Upper lobe of left lung (tissue), 6 donors: ENCODE results near the gene MTMR12. TPM values are rescaled to one million over a fixed set of nuclear protein-coding genes. Genes with fewer than 3 reads are reported as not detected.

Experiments
- ATAC-seq, 2 donors: fragments of 200-7000 bp; cut with Tn5 transposase; one replicate each; pipeline ENCODE4 v1.9.1; 2022; ENCODE audit warnings: mild to moderate bottlenecking in 2 of 2, moderate library complexity in 2 of 2; ENCODE audit not compliant: low FRiP score in 2 of 2
- DNase-seq, 2 donors: peaks; one replicate each; pipeline ENCODE4 v3.0.0-alpha.2; 2019 to 2020
- H3K27ac ChIP-seq, 4 donors: fragments of 200-600 bp; sonication (generic); one replicate each; pipeline ENCODE4 v1.5.1; 2016 to 2019
- H3K27me3 ChIP-seq, 4 donors: fragments of 200-600 bp; sonication (generic); one replicate each; pipeline ENCODE4 v1.5.1; 2017 to 2019
- H3K36me3 ChIP-seq, 4 donors: fragments of 200-600 bp; sonication (generic); one replicate each; pipeline ENCODE4 v1.5.1; 2016 to 2019
- H3K4me1 ChIP-seq, 4 donors: fragments of 200-600 bp; sonication (generic); one replicate each; pipeline ENCODE4 v1.5.1; 2018 to 2019
- H3K4me3 ChIP-seq, 4 donors: fragments of 200-600 bp; sonication (generic); one replicate each; pipeline ENCODE4 v1.5.1; 2017 to 2019; ENCODE audit warnings: mild to moderate bottlenecking in 2 of 4, moderate library complexity in 1 of 4
- H3K9me3 ChIP-seq, 4 donors: fragments of 200-600 bp; sonication (generic); one replicate each; pipeline ENCODE4 v1.5.1; 2018 to 2019
- EP300 ChIP-seq, 4 donors: sonication (generic); formaldehyde crosslinking; IDR thresholded peaks; one replicate each; pipeline ENCODE4 v1.5.1; 2017; ENCODE audit warnings: antibody characterized with exemption in 4 of 4, control low read depth in 2 of 4
- POLR2A ChIP-seq, 4 donors: fragments of 450-650 bp; IDR thresholded peaks; one replicate each; pipeline ENCODE4 v1.5.1; 2016 to 2017; ENCODE audit warnings: antibody characterized with exemption in 4 of 4, mild to moderate bottlenecking in 2 of 4
- POLR2AphosphoS5 ChIP-seq, 2 donors: sonication (generic); formaldehyde crosslinking; IDR thresholded peaks; one replicate each; pipeline ENCODE4 v1.5.1; 2017; ENCODE audit warnings: antibody characterized with exemption in 2 of 2
- WGBS, 2 donors: methylation state at CpG; one replicate each; pipeline ENCODE4 v1.1.5; 2017 to 2018; 5-methylcytosine and 5-hydroxymethylcytosine counted together
- small RNA-seq, 4 donors: library from RNA; depleted of rRNA; stranded (forward); fragments of <200 nt; gene quantifications; one replicate each; pipeline ENCODE3, GENCODE V24; 2016
- total RNA-seq, 6 donors: library from RNA; depleted of rRNA in 4 of 6; stranded (reverse); fragments of >200 nt in 4 of 6; gene quantifications; one replicate each; pipeline versions ENCODE4 v1.1.0 to v1.2.1, GENCODE V29; 2016 to 2021
- TF ChIP-seq, protein P1 (sequence below), 6 experiments: fragments of 450-650 bp in 4 of 6; fragments of 200-600 bp in 2 of 6; sonication (generic) in 2 of 6; IDR thresholded peaks; one replicate each; pipeline ENCODE4 v1.5.1; 2016 to 2019; ENCODE audit warnings: antibody characterized with exemption in 6 of 6
- donor health status: DM: no; HTN: no; CAD: no; lungs with moderate emphysema.
- donor health status: DM: no; HTN: yes; CAD: no; lungs with severe emphysema.

The MTMR12 gene
- total RNA-seq, 6 donors from 2014 or later = 27.2 to 50.8 (median 35.5) TPM

DNA sequence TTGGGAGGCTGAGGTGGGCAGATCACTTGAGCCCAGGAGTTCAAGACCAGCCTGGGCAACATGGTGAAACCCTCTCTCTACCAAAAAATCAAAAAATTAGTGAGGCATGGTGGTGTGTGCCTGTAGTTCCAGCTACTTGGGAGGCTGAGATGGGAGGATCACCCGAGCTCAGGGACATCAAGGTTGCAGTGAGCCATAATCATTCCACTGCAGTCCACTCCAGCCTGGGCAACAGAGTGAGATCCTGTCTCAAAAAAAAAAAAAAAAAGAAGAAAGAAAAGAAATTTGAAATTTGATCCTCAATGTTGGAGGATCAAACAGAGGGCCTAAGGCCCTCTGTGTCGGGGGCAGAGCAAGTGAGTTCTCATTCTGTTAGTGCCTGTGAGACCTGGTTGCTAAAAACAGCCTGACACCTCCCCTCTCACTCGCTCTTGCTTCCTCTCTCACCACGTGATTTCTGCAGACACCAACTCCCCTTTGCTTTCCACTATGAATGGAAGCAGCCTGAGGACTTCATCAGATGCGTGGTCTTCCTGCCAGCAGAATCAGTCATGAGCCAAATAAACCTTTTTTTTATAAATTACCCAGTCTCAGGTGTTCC lies 130.2 kb downstream of the MTMR12 start:
- no peaks in the 10 kb centered on the region for H3K36me3 ChIP-seq
- 68 to 70% methylated on average over 5 of the region's 5 CpGs for WGBS, 2 donors
- no peak overlapping the region for H3K27ac ChIP-seq
- H3K4me1 ChIP-seq = no peaks in the 10 kb centered on the region
- peaks cover 0 to 3% (median under 1%) of the 10 kb centered on the region in 4 donors for H3K9me3 ChIP-seq
- TF ChIP-seq POLR2A (IDR thresholded peaks at IDR 0.05) = no peak
- TF ChIP-seq, protein P1, sequence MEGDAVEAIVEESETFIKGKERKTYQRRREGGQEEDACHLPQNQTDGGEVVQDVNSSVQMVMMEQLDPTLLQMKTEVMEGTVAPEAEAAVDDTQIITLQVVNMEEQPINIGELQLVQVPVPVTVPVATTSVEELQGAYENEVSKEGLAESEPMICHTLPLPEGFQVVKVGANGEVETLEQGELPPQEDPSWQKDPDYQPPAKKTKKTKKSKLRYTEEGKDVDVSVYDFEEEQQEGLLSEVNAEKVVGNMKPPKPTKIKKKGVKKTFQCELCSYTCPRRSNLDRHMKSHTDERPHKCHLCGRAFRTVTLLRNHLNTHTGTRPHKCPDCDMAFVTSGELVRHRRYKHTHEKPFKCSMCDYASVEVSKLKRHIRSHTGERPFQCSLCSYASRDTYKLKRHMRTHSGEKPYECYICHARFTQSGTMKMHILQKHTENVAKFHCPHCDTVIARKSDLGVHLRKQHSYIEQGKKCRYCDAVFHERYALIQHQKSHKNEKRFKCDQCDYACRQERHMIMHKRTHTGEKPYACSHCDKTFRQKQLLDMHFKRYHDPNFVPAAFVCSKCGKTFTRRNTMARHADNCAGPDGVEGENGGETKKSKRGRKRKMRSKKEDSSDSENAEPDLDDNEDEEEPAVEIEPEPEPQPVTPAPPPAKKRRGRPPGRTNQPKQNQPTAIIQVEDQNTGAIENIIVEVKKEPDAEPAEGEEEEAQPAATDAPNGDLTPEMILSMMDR (IDR thresholded peaks at IDR 0.05) = no peak
- no peak for TF ChIP-seq POLR2AphosphoS5 (IDR thresholded peaks at IDR 0.05)
- TF ChIP-seq EP300 (IDR thresholded peaks at IDR 0.05) = no peak
- no peak for ATAC-seq
- H3K4me3 ChIP-seq = no peak overlapping the region
- no peaks in the 10 kb centered on the region for H3K27me3 ChIP-seq
- no peak for DNase-seq

Small RNAs within 50 kb of the gene (small RNA-seq; reads per million reads assigned to genes)
- gene RNU6-1079P = 0 reads per million in 4 donors
- gene RNU6-378P = 0 reads per million in 4 donors

Other genes with a start within 250 kb of the MTMR12 start
- gene GOLPH3, start 138.6 kb downstream of the MTMR12 start, total RNA-seq = 100 to 1,000 TPM in 5 of 6 donors, 10 to 100 TPM in 1; 90.1 to 127 (median 123) TPM
- gene ZFR, start 131.8 kb upstream of the MTMR12 start, total RNA-seq = 10 to 100 TPM; 33.8 to 85.1 (median 50.2) TPM